Hematopoietic multipotent progenitor cell (in vitro differentiated cells): ENCODE measurements around the gene MTA3. TPM values are rescaled to one million over a fixed set of nuclear protein-coding genes. Genes with fewer than 3 reads are reported as not detected.

Experiments used
- DNase-seq, 3 donors: peaks; one replicate each; pipeline ENCODE4 v3.0.0-alpha.2; 2011 to 2015; ENCODE audit warnings: low read depth in 2 of 3, low spot score in 2 of 3
- total RNA-seq: library from RNA; depleted of rRNA; stranded (reverse); fragments of >200 nt; gene quantifications from one replicate; pipeline ENCODE4 v1.2.3, GENCODE V29; 2012

The MTA3 gene
- total RNA-seq, 1 donor: 3.5 TPM

DNA sequence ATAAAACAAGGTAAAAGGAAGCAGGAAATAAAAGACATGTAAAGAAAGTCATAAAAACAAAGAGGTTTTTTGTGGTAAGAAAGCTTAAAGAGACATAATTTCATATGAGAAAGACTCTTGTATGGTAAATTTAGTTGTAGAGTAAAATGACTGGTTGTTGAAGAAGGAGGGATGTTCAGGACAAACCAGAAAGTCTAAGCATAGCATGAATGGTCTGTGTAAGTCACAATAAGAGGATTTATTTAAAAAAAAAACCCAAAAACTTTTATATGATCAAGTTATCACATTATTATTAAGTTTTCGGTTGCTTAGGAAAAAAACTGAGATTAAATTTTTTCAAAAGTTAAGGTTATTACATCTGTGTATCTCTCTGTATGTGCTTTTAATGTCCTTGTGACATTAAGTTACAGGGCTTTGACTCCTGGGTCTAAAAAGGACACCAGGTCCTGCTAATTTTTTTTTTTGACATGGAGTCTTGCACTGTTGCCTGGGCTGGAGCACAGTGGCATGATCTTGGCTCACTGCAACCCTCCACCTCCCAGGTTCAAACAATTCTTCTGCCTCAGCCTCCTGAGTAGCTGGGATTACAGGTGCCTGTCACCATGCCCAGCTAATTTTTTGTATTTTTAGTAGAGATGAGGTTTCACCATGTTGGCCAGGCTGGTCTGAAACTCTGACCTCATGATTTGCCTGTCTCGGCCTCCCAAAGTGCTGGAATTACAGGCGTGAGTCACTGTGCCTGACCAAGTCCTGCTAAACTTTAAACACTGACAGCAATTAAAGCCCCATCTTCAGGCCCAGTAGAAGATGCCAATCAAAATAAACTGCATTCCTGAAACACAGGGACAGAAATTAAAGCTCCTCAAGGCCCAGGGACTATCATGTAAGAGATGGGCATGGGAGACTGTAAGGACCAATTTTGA is 209.7 kb downstream of the MTA3 start:
- no peak for DNase-seq

DNA sequence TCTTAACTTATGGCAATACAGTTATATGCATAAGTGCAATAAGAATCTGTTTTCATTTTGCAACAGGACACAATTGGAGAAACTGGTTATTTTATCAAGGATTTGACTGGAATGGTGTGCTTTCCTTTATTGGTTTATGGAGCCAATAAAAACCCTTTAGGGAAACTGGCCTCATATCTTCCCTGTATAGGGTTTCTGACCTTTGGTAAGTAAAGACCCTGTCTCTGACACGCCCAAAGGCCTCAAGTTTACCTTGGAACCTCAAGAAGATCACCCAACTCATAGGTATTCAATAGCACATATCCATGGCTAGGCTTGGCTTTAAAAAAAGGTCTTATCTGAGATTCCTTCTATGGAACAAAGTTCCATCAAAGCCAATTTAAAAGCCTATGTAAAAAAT is 212.7 kb downstream of the MTA3 start:
- DNase-seq: no peak

DNA sequence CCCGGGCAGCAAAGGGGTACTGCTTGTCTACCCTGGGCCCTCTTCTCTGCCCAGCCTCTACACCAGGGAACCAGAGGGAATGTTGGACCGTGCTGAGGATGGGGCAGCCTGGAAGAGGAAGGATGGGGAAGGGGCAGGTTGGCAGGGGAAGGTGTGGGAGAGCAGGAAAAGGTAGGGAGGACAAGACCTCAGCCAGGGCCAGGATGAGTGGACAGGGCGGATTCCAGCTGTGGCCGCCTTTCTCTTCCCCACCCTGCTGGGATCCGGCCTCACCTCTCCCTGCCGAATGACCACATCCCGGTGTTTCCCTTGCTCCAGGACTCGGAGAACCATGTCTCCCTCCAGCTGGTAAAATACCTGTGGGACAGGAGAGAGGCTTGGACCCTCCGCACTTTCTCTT is 215.1 kb downstream of the MTA3 start:
- no peak for DNase-seq

DNA sequence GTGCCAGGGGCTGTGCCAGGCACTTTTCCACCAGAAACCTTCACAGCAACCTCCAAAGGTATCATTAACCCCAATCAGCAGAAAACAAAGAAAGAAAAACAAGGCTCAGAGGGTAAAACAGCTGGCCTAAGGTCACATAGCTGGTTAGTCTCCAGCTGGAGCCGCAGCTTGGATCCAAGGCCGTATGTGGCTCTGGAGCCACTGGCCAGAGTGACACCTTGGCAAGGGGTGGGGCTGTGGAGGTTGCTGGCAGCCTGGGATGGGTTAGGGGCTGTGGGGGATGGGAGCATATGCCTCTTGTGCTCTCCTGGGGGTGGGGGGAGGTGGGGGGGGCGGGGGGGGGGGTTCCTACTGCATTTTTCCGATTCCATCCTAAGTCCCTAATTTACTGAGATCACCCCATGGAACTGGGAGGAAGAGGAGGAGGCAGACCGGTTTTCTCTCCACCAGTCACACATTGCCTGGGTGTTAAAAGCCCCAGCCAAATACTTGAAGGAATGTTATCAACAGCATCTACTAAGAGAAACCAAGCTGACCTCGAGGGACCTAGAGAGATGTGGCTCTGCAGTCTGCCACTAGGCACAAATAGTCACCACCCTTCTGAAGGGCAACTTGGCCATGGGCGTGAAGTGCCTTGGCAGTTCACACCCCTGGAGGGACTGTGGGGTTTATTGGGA is 215.9 kb downstream of the MTA3 start:
- DNase-seq: no peak

DNA sequence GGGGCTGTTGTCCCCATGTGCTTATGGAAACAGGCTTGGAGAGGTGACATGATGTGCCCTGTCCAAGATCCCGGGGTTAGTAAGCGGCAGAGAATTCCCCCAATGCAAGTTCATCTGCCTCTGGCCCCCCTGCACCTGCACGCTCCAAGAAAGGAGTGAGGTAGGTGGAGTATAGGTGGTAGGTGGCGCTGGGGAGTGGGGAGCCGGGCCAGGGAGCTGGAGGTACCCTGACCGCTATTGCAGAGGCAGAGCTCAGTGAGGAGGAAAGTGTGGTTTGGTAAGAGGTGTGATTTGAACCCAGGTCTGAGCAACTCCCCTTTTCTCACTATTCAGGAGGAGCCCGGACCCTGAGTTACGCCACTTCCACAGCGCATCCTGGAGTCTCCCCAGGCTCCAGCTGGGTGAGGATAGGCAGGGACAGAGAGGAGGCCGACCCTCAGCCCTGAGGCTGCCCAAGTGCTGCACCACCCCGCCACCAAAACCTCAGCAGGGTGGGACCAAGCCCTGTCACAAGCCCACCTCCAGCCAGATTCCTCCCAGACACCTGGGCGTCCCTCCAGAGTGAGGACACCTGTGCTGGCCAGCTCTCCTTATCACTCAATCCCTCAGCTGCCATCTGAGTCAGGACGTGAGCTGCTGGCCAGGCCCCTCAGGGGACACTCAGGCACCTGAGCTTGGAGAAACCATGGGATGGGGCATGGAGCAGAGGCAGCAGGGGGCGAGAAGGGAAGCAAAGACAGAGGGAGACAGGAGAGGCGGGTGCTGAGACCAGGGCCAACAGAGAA is 218.3 kb downstream of the MTA3 start:
- no peak for DNase-seq

DNA sequence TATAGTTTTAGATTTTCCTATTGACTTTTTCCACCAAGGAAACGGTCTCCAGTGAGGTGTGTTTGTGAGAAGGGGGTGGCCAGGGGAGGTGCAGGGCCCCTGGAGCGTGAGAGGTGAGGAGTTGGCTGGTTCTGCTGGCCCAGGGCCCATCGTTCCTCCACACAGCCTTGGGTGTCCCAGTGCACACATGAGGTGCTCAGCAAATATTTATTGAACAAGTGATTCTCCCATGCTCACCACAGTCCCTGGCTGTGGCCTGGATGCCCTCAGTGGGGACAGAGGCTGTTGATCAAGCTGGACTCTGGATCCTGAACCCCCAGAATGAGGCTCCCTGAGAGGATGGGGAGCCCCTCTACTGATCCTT is 219.0 kb downstream of the MTA3 start:
- no peak for DNase-seq

DNA sequence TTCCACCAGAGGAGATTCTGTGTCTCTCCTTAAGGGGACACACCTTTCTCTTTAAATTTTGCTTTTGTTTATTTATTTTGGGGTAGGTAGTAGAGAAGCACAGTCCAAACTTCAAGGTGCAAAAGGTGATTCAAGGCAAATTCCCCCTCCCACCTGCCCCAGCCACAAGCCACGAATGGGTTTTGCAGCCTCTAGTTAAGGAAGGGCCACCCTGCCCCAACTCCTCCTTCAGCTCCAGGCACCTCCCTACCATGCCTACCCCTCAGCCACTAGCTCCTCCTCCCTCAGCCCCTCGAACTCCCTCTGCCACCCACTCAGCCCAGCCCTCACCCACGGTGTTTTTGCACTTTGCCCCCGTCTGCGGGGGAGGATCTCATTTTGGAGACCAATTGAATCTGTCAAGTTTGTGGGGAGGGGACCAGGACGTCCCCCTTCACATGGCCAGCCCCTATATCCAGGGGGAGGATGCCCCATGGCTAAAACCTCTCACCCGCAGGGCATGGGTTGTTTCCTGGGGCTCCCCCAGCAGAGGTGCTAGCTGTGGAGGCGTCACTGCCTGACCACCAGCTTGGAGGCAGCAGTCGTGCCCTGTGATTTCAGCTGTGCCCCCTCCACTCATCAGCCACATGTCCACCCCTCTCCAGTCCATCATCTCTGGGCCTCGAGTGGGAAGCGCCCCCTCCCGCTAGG is 219.5 kb downstream of the MTA3 start:
- DNase-seq: no peak

DNA sequence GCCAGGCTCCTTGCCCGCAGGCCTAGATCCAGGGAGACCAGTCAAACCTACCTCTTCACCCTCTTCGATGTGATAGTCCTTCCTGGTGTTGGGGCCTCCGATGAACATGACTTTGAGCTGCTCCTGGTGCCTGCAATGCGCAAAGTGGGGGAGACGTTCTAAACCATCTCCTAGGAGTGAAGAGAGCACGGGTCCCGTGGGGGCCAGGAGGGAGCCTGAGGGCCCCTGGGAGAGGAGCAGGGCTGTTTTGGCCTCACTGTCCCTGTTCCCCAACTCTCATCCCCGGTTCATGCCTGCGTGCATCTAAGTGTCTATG is 220.0 kb downstream of the MTA3 start:
- DNase-seq: no peak

DNA sequence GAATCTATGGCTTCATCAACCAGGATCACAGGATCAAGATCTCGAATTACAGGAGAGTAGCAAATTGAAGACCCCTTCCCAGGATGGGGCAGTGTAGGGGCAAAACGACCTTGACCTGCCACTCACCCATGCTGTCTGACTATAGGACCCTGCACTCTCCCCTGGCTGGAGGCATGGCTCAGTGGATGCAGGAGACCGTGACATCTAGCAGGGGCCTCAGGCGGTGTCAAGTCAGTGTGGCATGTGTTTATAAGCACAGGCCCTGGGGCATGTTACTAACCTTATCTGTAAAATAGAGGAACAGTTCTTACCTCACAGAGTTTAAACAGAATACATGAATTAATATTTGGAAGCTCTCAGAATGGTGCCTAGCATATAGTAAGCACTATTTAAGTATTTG is 220.4 kb downstream of the MTA3 start:
- DNase-seq: no peak

DNA sequence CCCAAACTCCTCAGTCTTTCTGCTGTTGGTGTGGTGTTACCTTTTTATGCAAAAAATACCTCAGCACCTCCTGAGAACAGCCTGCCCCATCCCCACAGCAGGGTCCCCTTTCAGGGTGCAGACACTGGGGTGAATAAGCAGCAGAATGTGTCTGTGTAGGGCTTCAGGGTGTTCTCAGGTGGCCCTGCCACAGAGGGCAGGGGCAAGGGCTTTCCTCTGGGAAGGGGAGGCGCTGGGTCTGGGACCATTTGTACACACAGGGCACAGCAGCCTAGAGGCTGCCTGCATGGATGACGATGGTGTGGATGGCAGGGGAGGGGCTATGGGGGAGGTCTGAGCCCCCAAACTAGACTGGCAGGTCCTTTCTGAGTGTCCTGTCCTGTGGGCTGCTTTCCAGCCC is 221.3 kb downstream of the MTA3 start:
- no peak for DNase-seq

DNA sequence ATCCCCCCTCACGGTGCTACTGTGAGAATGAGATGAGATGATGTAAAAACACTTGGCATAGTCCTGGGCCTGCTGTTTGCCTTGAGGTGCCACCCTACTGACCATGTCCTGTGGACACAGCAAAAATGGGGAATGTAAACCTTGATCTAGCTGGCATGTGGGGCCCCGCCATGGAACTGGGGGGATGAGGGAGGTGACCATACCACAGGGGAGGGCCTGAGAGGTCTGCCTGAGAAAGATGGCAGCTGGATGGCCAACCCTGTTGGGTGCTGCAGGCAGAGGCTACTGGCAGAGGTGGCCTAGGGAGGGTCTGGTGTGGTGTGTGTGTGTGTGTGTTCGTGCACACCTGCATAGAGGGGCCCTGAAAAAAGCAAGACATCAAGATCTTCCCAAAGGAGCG is 223.2 kb downstream of the MTA3 start:
- no peak for DNase-seq

DNA sequence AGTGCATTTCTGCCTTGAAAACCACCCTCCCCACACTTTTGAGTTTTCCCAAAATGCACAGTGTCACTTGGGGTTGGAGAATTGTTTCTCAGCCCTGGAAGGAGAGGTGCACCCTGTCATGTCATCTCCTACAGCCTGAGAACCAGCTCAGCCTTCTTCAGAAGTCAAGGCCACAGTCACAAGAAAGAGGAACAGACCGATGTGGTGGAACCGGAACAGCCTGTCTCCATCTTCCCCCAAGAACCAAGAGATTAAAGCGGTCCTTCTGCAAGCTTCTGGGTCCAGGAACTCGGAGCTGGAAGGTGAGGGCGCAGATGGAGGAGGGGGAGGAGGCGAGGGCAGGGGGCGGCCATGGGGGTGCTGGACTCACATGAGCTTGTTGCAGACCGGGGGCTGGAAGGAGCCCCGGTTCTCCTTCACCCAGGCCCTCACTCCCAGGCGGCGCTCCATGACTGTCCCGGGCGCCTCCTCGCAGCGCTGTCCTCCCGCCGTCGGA is 223.7 kb downstream of the MTA3 start:
- peak in 2 of 3 donors; percentile 62 to 76 for DNase-seq

DNA sequence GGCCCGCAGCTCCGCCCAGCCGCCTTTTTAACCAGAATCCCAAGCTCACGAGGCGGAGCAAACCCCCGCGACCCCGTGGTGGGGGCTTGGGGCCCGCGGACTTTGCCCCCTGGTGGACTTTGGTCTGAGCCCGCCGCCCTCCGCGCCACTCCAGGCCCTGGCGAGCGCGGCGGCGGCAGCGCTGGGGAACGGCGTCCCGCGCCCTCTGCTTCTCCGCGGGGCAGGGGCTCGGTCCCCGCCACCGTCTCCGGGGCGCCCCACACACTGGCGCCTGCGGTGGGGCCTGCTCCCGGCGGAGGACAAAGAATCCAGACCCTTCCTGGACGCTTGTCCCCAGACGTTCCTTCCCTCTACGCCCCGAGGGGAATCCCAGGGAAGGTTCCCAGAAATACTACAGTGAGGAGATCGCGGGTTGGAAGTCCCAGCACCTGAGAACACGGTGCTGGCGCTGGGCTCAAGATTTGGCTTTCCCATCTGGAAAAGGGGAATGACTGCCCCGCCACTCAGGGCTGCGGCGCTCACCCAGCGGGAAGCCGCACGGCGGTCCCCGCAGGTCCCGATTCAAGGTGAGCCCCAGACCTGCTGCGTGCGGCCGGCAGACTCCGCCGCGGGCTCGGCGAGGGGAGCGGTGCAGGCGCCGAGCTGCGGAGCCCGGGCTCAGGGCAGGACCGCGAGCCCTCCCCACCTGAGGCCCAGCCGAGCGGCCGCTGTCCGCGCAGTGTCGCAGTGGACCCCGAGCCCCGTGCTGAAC is 224.3 kb downstream of the MTA3 start, which contains the start of gene HAAO:
HAAO (minus strand) TSS at position 1 of the 751 bp plus-strand sequence. CDS start 47 bp downstream, outside the sequence.
- peak in 2 of 3 donors; percentile 52 to 59 for DNase-seq

DNA sequence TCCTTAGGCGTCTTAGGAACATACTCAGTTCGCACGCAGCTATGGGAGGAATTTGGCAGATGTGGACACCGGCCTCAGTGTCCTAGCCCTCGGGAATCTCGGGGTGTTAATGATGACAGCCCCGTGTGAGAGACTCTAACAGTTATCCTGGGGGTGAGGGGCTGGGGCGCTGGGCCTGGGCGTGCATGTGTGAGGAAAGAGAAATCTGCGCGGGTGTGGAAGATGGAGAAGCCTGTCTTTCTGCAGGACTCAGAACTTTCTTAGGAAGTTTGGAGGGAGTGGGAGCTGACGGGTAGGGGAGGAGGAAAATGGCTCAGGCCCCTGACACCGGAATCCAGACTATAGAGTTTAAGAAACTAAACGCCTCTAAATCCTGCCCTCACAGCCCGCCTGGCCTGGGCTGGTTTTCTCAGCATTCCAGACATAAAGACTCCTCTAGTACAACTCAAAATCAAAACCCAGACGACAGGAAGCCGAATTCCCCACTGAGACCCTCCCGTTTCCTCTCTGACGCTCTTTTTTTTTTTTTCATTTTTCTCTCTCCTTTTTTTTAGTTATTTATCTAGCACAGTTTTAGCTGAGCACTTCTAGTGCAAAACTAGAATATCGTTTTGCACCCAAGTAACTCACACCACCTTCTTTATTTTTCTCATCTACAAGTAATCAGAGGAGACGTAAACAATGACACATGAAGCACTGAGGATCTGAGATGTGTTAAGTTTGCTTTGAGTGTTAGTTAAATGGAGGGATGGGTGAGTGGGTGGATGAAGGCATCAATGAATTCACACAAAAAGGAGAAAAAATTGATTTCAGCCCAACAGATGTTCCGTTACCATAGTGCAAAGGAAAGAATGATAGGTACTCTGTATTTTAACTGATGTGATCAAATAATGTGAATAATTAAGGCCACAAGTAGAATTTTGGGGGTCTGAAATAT is 225.2 kb downstream of the MTA3 start:
- no peak for DNase-seq

DNA sequence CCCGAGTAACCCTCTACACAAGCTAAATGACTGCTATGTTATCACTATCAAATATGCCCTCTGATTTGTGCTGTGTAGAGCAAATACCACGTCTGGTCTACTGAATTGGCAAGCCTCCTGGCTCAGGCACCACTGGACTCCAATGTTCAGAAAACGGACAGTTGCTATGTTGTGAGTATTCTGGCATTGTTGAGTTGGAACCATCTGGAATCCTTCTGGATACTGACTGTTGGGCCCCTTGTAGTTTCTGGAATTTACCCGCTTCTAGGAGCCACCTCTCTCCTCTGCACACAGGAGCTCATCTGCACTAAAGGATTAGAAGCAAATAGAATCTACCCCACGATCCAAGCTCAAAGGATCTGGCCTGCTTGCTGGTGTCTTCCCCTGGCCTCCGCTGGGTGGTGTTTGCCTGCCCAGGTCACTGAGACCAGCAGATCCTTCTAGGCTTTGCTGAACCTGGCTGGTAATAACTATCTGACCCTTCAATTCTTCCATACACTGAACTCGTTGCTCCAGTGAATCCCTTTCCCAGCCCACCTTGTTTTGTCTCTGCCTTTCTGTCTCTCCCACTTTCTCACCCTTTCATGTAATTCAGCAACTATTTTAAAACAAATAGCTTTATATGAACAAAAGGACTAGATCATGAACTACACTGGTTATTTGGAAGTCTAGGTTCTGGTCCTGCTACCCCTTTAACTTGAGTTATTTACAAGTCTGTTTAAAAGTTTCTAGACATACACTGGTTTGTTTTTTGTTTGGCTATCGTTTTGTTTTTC is 226.0 kb downstream of the MTA3 start:
- no peak for DNase-seq

DNA sequence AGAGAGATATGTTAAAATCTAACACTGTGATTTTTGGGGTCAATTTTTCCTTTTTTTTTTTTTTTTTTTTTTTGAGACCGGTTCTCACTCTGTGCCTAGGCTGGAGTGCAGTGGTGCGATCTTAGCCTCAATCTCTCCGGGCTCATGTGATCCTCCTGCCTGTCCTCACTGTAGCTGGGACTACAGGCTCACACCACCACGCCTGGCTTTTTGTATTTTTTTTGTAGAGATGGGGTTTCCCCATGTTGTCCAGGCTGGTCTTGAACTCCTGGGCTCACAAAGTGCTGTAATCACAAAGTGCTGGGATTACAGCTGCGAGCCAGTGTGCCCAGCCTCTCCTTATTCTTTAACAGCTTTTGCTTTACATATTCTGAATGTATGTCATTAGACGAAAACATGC is 226.8 kb downstream of the MTA3 start:
- no peak for DNase-seq

DNA sequence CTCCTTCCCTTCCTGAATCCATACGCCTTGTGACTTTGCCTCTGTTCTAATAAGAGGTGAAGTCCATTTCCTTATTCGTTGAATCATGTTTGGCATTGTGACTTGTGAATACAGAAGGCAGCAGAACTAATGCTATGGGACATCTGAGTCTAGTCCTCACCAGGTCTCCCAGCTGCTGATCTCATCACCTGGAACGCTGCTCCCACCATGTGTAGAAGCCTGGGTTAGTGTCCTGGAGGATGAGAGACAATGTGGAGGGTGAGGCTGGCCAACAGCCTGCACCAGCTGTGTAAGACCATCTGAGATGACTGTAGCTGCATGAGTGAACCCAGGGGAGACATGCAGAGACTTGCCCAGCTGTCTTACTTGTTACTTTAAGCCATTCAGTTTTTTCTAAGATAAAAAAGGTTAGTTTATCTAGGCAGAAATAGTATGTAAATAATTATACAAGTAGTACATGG is 227.4 kb downstream of the MTA3 start:
- DNase-seq: no peak
